Retina (tissue), 1 donor: ENCODE data around the gene VPS37B.
A peak's percentile ranks its signal among the peaks of the same experiment; 100 is the strongest.
"Not testable (repeated sequence)": the region's sequence is repeated elsewhere in the genome, so short reads cannot be mapped to it uniquely, and the experiment has no call there.

Experiments
- DNase-seq: peaks from one replicate; pipeline ENCODE4 v3.0.0-alpha.2; 2016

Gene VPS37B

GRCh38 chr12:122895704-122896636 lies at the start of gene VPS37B:
Gene VPS37B (minus strand): TSS chr12:122896124. CDS start chr12:122896062, 62 bp downstream.
- DNase-seq, result peak; percentile 95

DNA sequence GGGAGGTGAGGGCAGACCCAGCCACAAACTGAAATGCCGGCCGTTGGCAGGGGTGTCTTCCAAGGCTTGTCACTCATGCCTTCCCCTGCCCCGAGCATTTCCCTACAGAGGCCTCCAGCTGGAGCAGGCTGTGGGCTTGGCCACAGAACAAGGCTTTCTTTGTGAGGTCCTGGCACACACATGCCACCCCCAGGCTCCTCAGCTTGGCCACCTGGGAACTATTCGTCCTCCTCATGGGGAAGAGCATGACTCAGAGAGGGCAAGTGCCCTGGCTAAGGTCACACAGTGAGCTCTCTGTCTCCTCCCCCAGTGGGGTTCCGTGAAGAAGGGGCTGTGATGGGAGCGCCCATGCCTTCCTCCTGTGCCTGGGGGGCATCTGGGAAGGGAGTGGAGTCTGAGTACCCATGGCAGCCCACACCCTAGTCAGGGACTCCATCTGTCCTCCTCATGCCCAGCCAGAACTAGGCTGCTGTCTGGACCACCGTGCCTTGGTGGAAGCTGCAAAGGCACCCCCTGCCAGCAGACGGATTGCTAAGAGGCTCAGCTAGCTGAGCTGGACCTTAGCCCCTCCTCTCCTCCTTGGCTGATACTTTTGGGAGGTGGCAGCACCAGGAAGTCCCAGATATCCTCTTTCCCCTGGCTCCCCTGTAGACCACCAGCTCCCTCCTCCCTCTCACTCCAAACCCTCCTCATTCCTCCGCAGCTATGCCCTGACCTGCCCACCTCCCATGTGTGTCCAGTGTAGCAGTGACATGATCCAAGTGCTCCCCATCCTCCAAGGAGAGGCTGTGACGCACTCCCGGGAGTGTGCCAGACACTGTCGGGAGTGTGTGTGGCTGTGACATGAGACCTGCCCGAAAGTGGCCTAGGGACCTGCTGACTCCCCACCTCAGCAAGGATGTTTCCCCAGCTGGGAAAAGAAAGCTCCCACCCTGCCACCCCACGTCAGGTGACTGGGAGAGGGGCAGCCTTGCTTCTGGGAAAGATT lies 49.0 kb upstream of the VPS37B start:
- peak; percentile 30 for DNase-seq

DNA sequence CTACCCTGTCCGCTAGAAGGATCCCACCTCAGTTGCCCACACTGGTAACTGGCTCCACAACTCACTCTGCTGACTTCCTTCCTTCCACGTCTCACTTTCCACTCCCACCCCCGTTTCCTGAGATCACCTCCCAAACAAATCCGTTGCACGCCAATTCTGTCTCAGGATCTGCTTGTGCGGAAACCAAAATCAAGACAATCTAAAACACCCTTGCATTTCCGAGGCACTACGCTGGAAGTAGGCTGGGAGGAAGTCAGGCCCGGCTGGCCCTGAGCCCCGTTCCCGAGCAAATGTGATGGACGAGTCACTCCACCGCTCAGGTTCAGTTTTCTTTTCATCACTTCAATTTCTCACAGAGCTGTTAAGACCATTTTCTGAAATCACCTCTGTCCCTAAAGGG lies 47.3 kb upstream of the VPS37B start:
- DNase-seq, result no peak

- DNase-seq, result no peak
Observed at GRCh38 chr12:122942637-122943036, 46.7 kb upstream of the VPS37B start.

DNA sequence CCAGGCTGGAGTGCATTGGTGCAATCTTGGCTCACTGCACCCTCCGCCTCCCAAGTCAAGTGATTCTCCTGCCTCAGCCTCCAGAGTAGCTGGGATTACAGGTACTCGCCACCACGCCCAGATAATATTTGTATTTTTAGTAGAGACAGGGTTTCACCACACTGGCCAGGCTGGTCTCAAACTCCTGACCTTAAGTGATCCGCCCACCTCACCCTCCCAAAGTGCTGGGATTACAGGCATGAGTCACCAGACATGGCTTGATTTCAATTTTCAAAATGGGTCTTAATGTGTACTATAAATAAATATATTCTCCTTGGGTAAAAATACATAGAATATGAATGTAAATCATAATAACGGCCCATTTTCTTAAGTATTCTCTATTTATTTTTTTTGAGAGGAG lies 45.4 kb upstream of the VPS37B start:
- not testable (repeated sequence) for DNase-seq

GRCh38 chr12:122939125-122939524 lies 43.2 kb upstream of the VPS37B start:
- DNase-seq, result no peak

- DNase-seq, result no peak
Observed at GRCh38 chr12:122937622-122938091, 41.7 kb upstream of the VPS37B start.

DNA sequence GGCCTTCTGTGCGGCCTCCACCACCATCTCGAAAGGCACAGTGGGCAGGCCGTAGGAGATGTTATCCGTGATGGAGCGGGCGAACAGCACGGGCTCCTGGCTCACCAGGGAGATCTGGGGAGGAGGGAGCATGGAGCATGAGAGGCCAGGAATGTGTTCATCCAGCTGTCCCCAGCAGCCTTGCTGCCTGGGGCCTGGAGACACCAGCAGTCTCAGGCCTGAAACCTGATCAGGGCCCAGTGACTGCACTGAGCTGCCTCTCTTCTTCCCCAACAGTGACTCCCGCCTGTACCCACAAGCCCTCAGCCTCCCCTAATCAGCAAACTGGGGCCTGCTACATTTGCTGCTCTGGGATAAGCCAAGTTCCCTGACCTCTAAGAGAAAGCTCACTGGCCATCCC lies 39.4 kb upstream of the VPS37B start:
- DNase-seq, result no peak

GRCh38 chr12:122934722-122935121 lies 38.8 kb upstream of the VPS37B start:
- no peak for DNase-seq

DNA sequence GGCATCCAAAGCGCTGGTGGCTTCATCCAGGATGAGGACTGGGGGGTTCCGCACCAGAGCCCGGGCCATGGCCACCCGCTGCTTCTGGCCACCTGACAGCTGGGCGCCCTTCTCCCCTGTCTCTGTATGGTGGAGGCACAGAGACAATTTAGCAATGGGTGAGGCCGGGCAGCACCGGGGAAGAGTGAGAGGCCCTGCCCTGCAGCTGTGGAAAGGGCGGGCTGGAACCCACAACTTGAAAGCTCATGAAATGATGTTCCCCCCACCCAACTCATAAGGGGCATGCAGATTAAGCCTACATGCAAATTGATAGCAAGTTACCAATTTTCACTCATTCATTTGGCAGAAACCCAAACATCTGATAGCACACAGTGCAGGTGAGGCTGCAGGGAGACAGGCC lies 36.3 kb upstream of the VPS37B start:
- no peak for DNase-seq

- no peak for DNase-seq
Observed at GRCh38 chr12:122929812-122930211, 33.9 kb upstream of the VPS37B start.

- no peak for DNase-seq
Observed at GRCh38 chr12:122929148-122929538, 33.2 kb upstream of the VPS37B start.

DNA sequence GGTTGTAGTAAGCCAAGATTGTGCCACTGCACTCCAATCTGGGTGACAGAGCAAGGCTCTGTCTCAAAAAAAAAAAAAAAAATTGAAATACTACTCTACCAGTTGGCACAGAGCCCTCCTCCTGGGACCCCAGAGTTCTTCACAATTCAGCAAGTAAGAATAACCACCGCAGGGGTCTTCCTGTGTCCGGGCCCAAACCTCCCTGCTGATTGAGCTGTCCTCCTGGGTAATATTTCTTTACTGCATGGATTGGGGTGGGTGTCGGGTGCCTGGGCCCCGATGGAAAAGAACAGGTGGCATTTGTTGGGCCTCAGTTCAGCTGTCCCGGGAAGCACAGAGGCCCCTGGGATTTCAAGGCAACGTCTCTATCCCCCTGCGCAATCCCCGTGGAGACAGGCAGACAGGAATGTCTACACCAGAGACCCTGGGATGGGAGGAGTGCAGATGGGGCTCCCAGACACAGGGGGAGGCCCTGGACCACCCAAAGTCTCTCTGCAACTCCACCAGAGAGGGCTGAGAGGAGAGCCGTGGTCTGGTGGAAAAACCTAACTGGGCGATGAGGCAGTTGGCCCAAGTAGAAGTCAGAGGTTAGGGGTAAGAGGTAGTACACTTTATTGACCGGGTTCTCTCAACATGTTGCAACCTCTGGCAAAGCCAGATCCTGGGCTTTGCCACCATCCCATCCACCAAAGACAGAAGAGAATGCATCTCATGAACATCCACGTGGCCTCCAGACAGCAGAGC lies 32.7 kb upstream of the VPS37B start:
- no peak for DNase-seq

GRCh38 chr12:122927756-122928403 lies 32.0 kb upstream of the VPS37B start:
- DNase-seq, result no peak

- no peak for DNase-seq
Observed at GRCh38 chr12:122921917-122922316, 26.0 kb upstream of the VPS37B start.

- no peak for DNase-seq
Observed at GRCh38 chr12:122920687-122921086, 24.8 kb upstream of the VPS37B start.

- DNase-seq, result no peak
Observed at GRCh38 chr12:122918827-122919226, 22.9 kb upstream of the VPS37B start.

DNA sequence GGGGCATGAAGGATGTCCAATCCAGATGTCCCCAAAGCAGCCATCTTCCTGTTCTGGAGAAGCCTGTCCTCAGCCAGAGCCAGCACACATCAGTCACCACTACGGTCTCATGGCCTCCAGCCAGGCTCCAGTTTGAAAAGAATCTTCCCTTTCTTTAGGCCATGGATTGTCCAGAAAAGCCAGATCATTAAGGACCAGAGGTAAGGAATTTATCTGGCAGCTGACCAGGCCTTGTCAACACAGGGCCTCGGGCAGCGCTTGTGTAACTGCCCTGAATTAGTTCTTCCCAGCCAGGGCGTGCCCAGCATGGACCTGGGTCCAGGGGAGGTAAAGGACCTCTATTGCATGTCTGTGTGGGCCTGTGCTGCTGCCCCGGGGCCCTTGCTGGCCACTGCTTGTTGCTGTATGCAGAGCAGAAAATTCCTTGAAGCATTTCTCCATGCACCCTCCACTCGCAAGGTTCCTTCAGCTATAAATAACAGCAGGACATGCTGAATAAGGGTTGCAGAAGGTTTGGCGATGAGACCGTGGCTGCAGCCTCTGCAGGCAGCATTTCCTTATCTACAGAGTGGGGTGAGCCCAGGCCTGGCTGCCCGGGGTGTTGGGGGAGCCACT lies 21.7 kb upstream of the VPS37B start:
- no peak for DNase-seq

DNA sequence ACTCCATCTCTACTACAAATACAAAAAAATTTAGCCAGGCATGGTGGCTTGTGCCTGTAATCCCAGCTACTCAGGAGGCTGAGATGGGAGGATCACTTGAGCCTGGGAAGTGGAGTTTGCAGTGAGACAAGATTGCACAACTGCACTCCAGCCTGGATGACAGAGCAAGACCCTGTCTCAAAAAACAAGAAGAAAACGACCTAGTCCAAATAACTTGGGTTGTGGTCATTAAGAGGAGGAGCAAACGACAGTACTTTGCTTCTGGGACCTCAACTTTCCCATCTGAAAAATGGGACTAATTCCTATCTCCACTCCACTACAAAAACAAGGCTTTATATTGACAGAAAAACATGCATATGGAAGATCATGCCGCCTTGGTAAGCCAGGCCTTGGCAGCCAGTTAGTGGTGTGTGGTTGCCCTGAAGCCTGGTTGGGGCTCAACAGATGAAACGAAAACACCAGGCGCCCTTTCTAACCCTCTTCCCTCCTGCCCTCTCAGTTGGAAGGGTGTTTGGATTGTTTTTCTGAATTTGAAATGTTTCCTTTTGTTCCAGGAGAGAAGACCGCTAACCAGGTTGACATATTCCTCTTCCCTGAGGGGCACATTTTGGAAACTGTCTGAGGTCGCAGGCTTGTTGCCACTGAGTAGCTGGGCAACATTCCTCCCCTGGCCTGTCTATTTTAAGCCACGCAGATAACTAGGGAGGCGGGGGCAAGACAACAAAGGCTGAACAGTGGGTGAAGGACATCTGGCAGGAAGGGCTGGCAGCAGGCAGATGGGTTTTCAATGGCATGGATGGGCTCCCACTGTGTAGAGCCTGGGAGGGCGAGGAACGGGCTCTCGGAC lies 13.7 kb upstream of the VPS37B start:
- DNase-seq, result peak; percentile 71

DNA sequence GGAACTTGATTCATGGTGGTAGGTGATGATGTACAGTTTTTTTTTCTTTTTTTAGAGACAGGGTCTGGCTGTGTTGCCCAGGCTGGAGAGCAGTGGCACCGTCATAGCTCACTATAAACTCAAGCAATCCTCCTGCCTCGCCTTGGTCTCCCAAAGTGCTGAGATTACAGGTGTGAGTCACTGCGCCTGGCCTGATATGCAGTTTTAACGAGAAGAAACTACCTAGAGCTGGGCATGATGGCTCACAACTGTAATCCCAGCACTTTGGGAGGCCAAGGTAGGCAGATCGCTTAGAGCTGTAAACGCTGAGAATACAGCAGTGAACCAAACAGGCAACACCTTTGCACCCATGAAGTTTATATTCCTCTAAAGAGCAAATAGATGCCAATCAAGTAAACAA lies 13.0 kb upstream of the VPS37B start:
- no peak for DNase-seq

DNA sequence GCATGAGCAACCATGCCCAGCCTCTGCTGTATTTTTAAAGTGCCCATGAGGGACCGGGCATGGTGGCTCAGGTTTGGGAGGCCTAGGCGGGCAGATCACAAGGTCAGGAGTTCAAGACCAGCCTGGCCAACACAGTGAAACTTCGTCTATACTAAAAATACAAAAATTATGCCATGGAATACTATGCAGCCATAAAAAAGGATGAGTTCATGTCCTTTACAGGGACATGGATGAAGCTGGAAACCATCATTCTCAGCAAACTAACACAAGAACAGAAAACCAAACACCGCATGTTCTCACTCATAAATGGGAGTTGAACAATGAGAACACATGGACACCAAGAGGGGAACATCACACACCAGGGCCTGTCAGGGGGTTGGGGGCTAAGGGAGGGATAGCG lies 9.3 kb upstream of the VPS37B start:
- not testable (repeated sequence) for DNase-seq
